ENCODE measurements around the gene SLC29A2.

DNA sequence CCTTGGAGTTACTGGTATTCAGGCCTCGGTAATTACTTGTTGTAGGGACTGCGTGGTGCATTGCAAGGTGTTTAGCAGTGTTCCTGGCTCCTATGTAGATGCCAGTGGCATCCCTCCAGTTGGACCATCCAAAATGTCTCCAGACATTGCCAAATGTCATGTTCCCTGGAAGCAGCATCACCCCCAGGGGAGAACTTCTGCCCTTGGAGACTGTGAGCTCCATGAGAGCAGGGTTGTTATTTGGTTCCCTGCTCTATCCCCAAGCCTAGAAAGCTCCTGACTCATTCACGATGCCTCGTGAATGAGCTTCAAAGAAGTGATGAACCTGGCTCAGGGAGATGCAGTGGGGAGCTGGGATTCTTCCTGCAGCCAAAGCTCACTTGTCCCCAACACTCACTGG, 50.0 kb downstream of the SLC29A2 start:
- TF ChIP-seq, protein P1, sequence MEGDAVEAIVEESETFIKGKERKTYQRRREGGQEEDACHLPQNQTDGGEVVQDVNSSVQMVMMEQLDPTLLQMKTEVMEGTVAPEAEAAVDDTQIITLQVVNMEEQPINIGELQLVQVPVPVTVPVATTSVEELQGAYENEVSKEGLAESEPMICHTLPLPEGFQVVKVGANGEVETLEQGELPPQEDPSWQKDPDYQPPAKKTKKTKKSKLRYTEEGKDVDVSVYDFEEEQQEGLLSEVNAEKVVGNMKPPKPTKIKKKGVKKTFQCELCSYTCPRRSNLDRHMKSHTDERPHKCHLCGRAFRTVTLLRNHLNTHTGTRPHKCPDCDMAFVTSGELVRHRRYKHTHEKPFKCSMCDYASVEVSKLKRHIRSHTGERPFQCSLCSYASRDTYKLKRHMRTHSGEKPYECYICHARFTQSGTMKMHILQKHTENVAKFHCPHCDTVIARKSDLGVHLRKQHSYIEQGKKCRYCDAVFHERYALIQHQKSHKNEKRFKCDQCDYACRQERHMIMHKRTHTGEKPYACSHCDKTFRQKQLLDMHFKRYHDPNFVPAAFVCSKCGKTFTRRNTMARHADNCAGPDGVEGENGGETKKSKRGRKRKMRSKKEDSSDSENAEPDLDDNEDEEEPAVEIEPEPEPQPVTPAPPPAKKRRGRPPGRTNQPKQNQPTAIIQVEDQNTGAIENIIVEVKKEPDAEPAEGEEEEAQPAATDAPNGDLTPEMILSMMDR (IDR thresholded peaks at IDR 0.05) = no peak
- no peak for TF ChIP-seq POLR2A (IDR thresholded peaks at IDR 0.05)

Data from tibial nerve (tissue), 3 donors.